ENCODE measurements around the gene TMEM260. TPM values are rescaled to one million over a fixed set of nuclear protein-coding genes. Genes with fewer than 3 reads are reported as not detected.

The TMEM260 gene
- total RNA-seq (10 to 100 TPM; 24.4 to 31.8 (median 27.0) TPM), total RNA-seq (12.3 to 43.9 (median 21.7) reads per million in 29 experiments)
- total RNA-seq (2013): 30.4 TPM

DNA sequence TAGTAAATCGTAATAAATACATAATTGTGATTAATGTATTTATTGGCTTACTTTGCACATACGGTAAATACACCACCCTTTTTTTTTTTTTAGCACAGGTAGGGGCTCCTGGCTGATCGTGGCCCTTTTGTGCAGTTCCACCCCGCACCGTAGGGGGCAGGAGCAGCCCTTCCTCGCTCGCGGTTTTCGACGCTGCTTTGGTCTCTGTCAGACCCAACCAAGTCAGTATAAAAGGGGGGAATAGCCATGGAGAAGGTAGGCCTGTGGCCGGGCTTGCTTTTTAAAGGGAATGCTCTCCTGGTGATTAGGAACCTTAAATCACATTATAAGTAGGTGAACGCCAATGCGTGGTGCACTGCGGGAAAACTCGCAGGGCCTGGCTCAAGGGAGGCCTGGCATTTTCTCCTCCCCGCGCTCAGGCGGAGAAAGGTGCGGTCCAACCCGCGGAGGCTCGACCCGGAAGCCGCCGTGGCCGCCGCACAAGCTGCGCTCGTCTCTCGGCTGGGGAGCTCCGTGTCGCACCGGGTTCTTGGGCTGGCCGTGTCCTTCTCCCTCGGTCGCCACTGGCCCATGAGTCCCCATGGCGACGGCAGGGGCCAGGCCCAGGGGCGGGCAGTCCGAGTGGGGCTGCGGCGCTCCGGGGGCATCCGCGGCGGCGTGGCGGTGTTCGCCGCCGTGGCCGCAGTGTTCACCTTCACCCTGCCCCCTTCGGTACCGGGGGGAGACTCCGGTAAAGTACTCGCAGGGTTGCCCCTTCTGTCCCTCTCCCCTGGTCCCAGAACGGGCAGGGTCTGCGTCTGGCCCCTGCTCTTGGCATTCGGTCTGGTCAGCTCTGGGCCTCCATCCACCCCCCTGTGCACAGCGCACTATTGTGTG is at the start of gene TMEM260:
Gene TMEM260 (plus strand): TSS at position 454 of the 876 bp plus-strand sequence. CDS start 117 bp downstream, at position 571.
- Mint-ChIP-seq H3K27me3 (no peaks in the 10 kb centered on the region), H3K4me1 (peaks cover 42 to 51% (median 49%) of the 10 kb centered on the region in 3 donors), H3K36me3 (peaks cover 6% of the 10 kb centered on the region), H3K4me3 (peak within 1 kb of the TSS; percentile 92 to 97 (median 94)), H3K9me3 (no peaks in the 10 kb centered on the region), H3K27ac (peak within 1 kb of the TSS; percentile 94 to 97)
- peak; percentile 90 to 95 (median 92) for ATAC-seq (replicated peaks in 1 of 4)
- Histone ChIP-seq H3K4me1 (ENCODE audit: control insufficient read depth in 1 of 2, extremely low read depth in 1 of 2, insufficient read depth in 2 of 2, low read length in 2 of 2) (peaks cover 13 to 18% of the 10 kb centered on the region in 2 experiments), H3K36me3 (ENCODE audit: control insufficient read depth in 2 of 2, extremely low read depth in 1 of 2, insufficient read depth in 1 of 2, low read length in 1 of 2) (no peaks in the 10 kb centered on the region), H3K4me3 (ENCODE audit: control insufficient read depth in 1 of 2, extremely low read depth in 1 of 2, low read length in 1 of 2) (peak within 1 kb of the TSS; percentile 80 to 93), H3K9me3 (no peaks in the 10 kb centered on the region), H3K27ac (ENCODE audit: low read length) (peak within 1 kb of the TSS; percentile 77), H3K27me3 (replicated peaks in 1 of 2; ENCODE audit: control insufficient read depth in 2 of 2, extremely low read depth in 1 of 2, insufficient read depth in 2 of 2, low read length in 1 of 2) (peaks cover 0 to 4% of the 10 kb centered on the region in 2 experiments)
- DNase-seq: peak; percentile 80 to 95 (median 88)
- POLR2A ChIA-PET: interaction anchor here in 1 of 2 donors (1.0 kb wide), 2 partner anchors 26 to 690 kb away, joined by 4 to 6 read pairs; partner anchors contain the start of genes AP5M1 and EXOC5
- CTCF ChIA-PET: interaction anchor here (0.6 to 1.8 kb wide), 8 partner anchors 9 to 1529 kb away, joined by 3 to 9 read pairs (median 4); partner anchors contain the start of genes AP5M1 (in 1 of the 2), EXOC5 (in 1 of the 2) and NAA30 (in 1 of the 2)
- WGBS (ENCODE audit: insufficient coverage): under 1% methylated on average over 48 of the region's 60 CpGs

DNA sequence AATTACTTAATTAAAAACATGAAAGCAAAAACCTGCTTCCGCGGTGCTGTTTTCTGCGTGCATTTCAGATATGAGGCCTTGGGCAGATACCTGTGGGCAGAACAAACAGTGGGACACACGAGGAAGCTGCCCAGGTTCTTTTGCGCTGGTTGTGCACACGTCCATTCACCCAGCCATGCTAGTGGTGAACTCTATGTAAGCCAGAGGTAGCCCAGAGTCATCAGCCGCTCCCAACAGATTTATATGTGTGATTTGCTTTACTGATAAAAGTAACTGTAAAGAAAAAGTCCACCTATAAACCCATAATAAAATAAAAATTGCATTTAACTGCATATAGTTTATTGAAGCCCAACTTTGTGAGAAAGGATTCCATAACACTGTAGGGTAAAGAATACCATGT is 47.1 kb upstream of the TMEM260 start:
- H3K9me3 ChIP-seq: no peaks in the 10 kb centered on the region
- no peak for ATAC-seq (replicated peaks in 1 of 4)
- no peak overlapping the region for H3K27ac ChIP-seq (ENCODE audit: low read length)
- Mint-ChIP-seq H3K36me3 (no peaks in the 10 kb centered on the region), H3K27me3 (peaks cover 8 to 13% of the 10 kb centered on the region in 2 donors), H3K27ac (no peak overlapping the region), H3K4me1 (no peaks in the 10 kb centered on the region), H3K9me3 (no peaks in the 10 kb centered on the region), H3K4me3 (no peak overlapping the region)
- CTCF ChIA-PET: no interaction called here
- POLR2A ChIA-PET: interaction anchor here in 1 of 2 donors (0.6 kb wide), 1 partner anchor 115 kb away, joined by 4 read pairs; no protein-coding TSS in a partner anchor
- H3K27me3 ChIP-seq (replicated peaks in 1 of 2; ENCODE audit: control insufficient read depth in 2 of 2, extremely low read depth in 1 of 2, insufficient read depth in 2 of 2, low read length in 1 of 2): no peaks in the 10 kb centered on the region
- 87% methylated on average over 4 of the region's 7 CpGs for WGBS (ENCODE audit: insufficient coverage)
- no peak for DNase-seq
- H3K4me3 ChIP-seq (ENCODE audit: control insufficient read depth in 1 of 2, extremely low read depth in 1 of 2, low read length in 1 of 2): no peak overlapping the region
- H3K4me1 ChIP-seq (ENCODE audit: control insufficient read depth in 1 of 2, extremely low read depth in 1 of 2, insufficient read depth in 2 of 2, low read length in 2 of 2): no peaks in the 10 kb centered on the region
- no peaks in the 10 kb centered on the region for H3K36me3 ChIP-seq (ENCODE audit: control insufficient read depth in 2 of 2, extremely low read depth in 1 of 2, insufficient read depth in 1 of 2, low read length in 1 of 2)

DNA sequence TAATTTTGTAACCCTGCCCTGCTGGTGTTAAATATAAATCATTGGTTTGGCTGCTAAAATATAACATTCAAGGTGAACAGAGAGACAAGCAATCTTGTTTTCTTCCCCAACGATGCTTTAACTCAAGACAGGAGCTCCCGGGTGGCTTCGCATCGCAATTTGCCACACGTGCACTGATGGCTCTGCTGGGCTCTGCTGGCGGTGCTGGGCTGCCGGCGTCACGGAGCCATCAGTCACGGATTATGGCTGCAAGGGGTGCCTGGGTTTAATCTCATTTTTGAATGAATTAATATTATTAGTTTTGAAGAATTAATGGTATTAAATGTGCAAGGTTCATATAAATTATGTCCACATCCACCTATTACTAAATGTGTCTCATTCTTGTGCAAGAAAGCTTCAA is 44.9 kb upstream of the TMEM260 start:
- Mint-ChIP-seq H3K36me3 (no peaks in the 10 kb centered on the region), H3K27me3 (peaks cover 9 to 13% of the 10 kb centered on the region in 2 donors), H3K27ac (no peak overlapping the region), H3K4me3 (no peak overlapping the region), H3K9me3 (no peaks in the 10 kb centered on the region), H3K4me1 (no peaks in the 10 kb centered on the region)
- DNase-seq (no peak), ATAC-seq (replicated peaks in 1 of 4) (no peak)
- POLR2A ChIA-PET: no interaction called here
- Histone ChIP-seq H3K4me1 (ENCODE audit: control insufficient read depth in 1 of 2, extremely low read depth in 1 of 2, insufficient read depth in 2 of 2, low read length in 2 of 2) (no peaks in the 10 kb centered on the region), H3K27ac (ENCODE audit: low read length) (no peak overlapping the region), H3K36me3 (ENCODE audit: control insufficient read depth in 2 of 2, extremely low read depth in 1 of 2, insufficient read depth in 1 of 2, low read length in 1 of 2) (no peaks in the 10 kb centered on the region), H3K27me3 (replicated peaks in 1 of 2; ENCODE audit: control insufficient read depth in 2 of 2, extremely low read depth in 1 of 2, insufficient read depth in 2 of 2, low read length in 1 of 2) (no peaks in the 10 kb centered on the region), H3K9me3 (no peaks in the 10 kb centered on the region), H3K4me3 (ENCODE audit: control insufficient read depth in 1 of 2, extremely low read depth in 1 of 2, low read length in 1 of 2) (no peak overlapping the region)
- 100% methylated on average over 3 of the region's 10 CpGs for WGBS (ENCODE audit: insufficient coverage)
- CTCF ChIA-PET: no interaction called here

DNA sequence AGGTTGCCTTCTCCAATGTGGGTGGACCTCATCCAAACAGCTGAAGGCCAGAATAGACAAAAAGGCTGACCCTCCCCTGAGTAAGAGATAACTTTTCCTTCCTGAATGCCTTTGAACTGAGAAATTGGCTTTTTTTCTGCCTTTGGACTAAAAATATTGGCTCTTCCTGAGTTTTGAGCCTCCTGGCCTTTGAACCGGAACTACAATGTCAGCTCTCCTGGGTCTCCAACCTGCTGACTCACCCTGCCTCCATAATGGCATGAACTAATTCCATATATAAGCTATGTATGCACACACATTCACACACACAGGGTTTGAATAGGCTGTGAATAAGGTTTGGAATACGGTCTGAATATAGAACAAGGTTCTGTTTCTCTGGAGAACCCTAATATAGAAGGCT is 39.7 kb upstream of the TMEM260 start:
- Histone ChIP-seq H3K9me3 (no peaks in the 10 kb centered on the region), H3K27ac (ENCODE audit: low read length) (no peak overlapping the region), H3K27me3 (replicated peaks in 1 of 2; ENCODE audit: control insufficient read depth in 2 of 2, extremely low read depth in 1 of 2, insufficient read depth in 2 of 2, low read length in 1 of 2) (no peaks in the 10 kb centered on the region), H3K4me1 (ENCODE audit: control insufficient read depth in 1 of 2, extremely low read depth in 1 of 2, insufficient read depth in 2 of 2, low read length in 2 of 2) (no peaks in the 10 kb centered on the region), H3K36me3 (ENCODE audit: control insufficient read depth in 2 of 2, extremely low read depth in 1 of 2, insufficient read depth in 1 of 2, low read length in 1 of 2) (no peaks in the 10 kb centered on the region), H3K4me3 (ENCODE audit: control insufficient read depth in 1 of 2, extremely low read depth in 1 of 2, low read length in 1 of 2) (no peak overlapping the region)
- DNase-seq (no peak), ATAC-seq (replicated peaks in 1 of 4) (no peak)
- CTCF ChIA-PET: no interaction called here
- WGBS (ENCODE audit: insufficient coverage): no CpG with 5 or more reads among the region's 2 CpGs
- Mint-ChIP-seq H3K27ac (no peak overlapping the region), H3K4me1 (no peaks in the 10 kb centered on the region), H3K4me3 (no peak overlapping the region), H3K36me3 (no peaks in the 10 kb centered on the region), H3K27me3 (peaks cover 4 to 5% of the 10 kb centered on the region in 2 donors), H3K9me3 (no peaks in the 10 kb centered on the region)
- POLR2A ChIA-PET: no interaction called here

DNA sequence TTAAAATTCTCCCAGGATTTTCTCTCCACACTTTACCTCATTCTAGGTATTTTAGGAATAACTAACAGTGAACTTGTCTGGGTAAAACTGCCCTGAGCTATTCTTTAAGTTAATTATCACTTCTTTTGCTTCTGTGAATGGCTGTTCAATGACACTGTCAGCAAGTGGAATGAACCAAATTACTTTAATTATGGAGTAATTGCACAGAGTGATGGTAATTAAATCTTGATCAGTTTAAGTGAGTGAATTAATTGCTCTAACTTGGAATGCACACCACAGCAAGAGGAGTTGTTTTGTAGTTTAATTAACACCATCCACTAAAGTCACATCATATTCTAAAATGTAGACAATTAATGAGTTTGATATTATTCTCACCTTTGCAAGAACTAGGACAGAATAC is 36.2 kb upstream of the TMEM260 start:
- Histone ChIP-seq H3K4me1 (ENCODE audit: control insufficient read depth in 1 of 2, extremely low read depth in 1 of 2, insufficient read depth in 2 of 2, low read length in 2 of 2) (no peaks in the 10 kb centered on the region), H3K9me3 (no peaks in the 10 kb centered on the region), H3K36me3 (ENCODE audit: control insufficient read depth in 2 of 2, extremely low read depth in 1 of 2, insufficient read depth in 1 of 2, low read length in 1 of 2) (no peaks in the 10 kb centered on the region), H3K27ac (ENCODE audit: low read length) (no peak overlapping the region), H3K27me3 (replicated peaks in 1 of 2; ENCODE audit: control insufficient read depth in 2 of 2, extremely low read depth in 1 of 2, insufficient read depth in 2 of 2, low read length in 1 of 2) (no peaks in the 10 kb centered on the region), H3K4me3 (ENCODE audit: control insufficient read depth in 1 of 2, extremely low read depth in 1 of 2, low read length in 1 of 2) (no peak overlapping the region)
- Mint-ChIP-seq H3K9me3 (no peaks in the 10 kb centered on the region), H3K27me3 (peaks cover 0 to 1% of the 10 kb centered on the region in 2 donors), H3K27ac (no peak overlapping the region), H3K4me1 (no peaks in the 10 kb centered on the region), H3K36me3 (no peaks in the 10 kb centered on the region), H3K4me3 (no peak overlapping the region)
- POLR2A ChIA-PET: no interaction called here
- ATAC-seq (replicated peaks in 1 of 4): no peak
- DNase-seq: no peak
- CTCF ChIA-PET: interaction anchor here in 1 of 2 donors (0.9 kb wide), 1 partner anchor 29 kb away, joined by 3 read pairs; no protein-coding TSS in a partner anchor

DNA sequence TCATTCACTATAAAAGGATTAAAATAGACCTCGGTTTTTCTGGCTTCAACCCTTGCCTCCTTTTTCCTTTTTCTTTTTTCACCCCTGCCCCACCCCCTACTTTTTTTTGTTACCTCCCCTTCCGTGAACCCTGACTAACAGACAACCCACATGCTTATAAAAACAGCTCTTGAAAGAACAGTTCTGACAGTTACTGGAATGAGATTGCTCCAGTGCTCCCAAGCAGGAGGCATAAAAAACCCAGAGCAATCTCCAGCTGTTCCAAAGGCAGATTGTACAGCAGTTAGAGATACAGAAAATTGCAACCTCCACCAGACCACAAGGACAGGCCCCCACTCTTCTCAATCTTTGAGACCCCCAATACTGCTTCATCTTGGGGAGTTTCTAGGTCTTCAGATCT is 29.9 kb upstream of the TMEM260 start:
- Histone ChIP-seq H3K4me1 (ENCODE audit: control insufficient read depth in 1 of 2, extremely low read depth in 1 of 2, insufficient read depth in 2 of 2, low read length in 2 of 2) (no peaks in the 10 kb centered on the region), H3K27me3 (replicated peaks in 1 of 2; ENCODE audit: control insufficient read depth in 2 of 2, extremely low read depth in 1 of 2, insufficient read depth in 2 of 2, low read length in 1 of 2) (peaks cover 0 to 3% of the 10 kb centered on the region in 2 experiments), H3K27ac (ENCODE audit: low read length) (no peak overlapping the region), H3K36me3 (ENCODE audit: control insufficient read depth in 2 of 2, extremely low read depth in 1 of 2, insufficient read depth in 1 of 2, low read length in 1 of 2) (no peaks in the 10 kb centered on the region), H3K9me3 (no peaks in the 10 kb centered on the region), H3K4me3 (ENCODE audit: control insufficient read depth in 1 of 2, extremely low read depth in 1 of 2, low read length in 1 of 2) (no peak overlapping the region)
- Mint-ChIP-seq H3K4me3 (no peak overlapping the region), H3K4me1 (no peaks in the 10 kb centered on the region), H3K36me3 (no peaks in the 10 kb centered on the region), H3K9me3 (no peaks in the 10 kb centered on the region), H3K27ac (no peak overlapping the region), H3K27me3 (peaks cover 7 to 14% of the 10 kb centered on the region in 2 donors)
- ChIA-PET CTCF (interaction anchor here in 1 of 2 donors (0.7 kb wide), 1 partner anchor 1319 kb away, joined by 3 read pairs; no protein-coding TSS in a partner anchor), POLR2A (no interaction called here)
- DNase-seq (no peak), ATAC-seq (replicated peaks in 1 of 4) (no peak)
- 80% methylated on average over 1 of the region's 2 CpGs for WGBS (ENCODE audit: insufficient coverage)
